Body of pancreas (tissue), 4 donors: Measurements from ENCODE around the gene SMIM29. TPM values are rescaled to one million over a fixed set of nuclear protein-coding genes. Genes with fewer than 3 reads are reported as not detected.

Experiments used
- ATAC-seq: fragments of 150-250 bp; one replicate; pipeline ENCODE4 v1.9.1; 2016
- DNase-seq, 4 donors: peaks; one replicate each; pipeline ENCODE4 v3.0.0-alpha.2; 2019
- H3K27ac ChIP-seq, 4 donors: fragments of 200-600 bp; sonication (generic); 1 replicate in 3 of 4; 2 replicates in 1 of 4; pipeline versions ENCODE4 v1.5.1 to v1.6.1; 2016 to 2019; ENCODE audit warnings: mild to moderate bottlenecking in 1 of 4, mixed read lengths in 1 of 4, moderate library complexity in 1 of 4
- H3K27me3 ChIP-seq, 2 donors: fragments of 200-600 bp; sonication (generic); one replicate each; pipeline ENCODE4 v1.6.0; 2016; ENCODE audit warnings: mild to moderate bottlenecking in 1 of 2
- H3K36me3 ChIP-seq, 2 donors: fragments of 200-600 bp; sonication (generic); replicated peaks in 1 of 2; 2 replicates each; pipeline ENCODE4 v1.5.1; 2016; ENCODE audit warnings: low read depth in 2 of 2; ENCODE audit not compliant: insufficient read depth in 1 of 2
- H3K4me1 ChIP-seq: fragments of 200-600 bp; sonication (generic); one replicate; pipeline ENCODE4 v1.6.0; 2016
- H3K4me3 ChIP-seq, 2 donors: fragments of 200-600 bp; sonication (generic); 1 replicate in 1 of 2; 2 replicates in 1 of 2; pipeline ENCODE4 v1.5.1; 2016 to 2019
- H3K9me3 ChIP-seq, 3 donors: fragments of 200-600 bp; sonication (generic); 1 replicate in 2 of 3; 2 replicates in 1 of 3; pipeline ENCODE4 v1.5.1; 2016
- CTCF ChIP-seq, 7 experiments: fragments of 450-650 bp in 4 of 7; fragments of 200-600 bp in 3 of 7; sonication (generic) in 3 of 7; IDR thresholded peaks; one replicate each; pipeline ENCODE4 v1.5.1; 2016 to 2019; ENCODE audit warnings: antibody characterized with exemption in 7 of 7
- POLR2A ChIP-seq, 3 donors: fragments of 450-650 bp; IDR thresholded peaks; one replicate each; pipeline ENCODE4 v1.6.1; 2016; ENCODE audit warnings: antibody characterized with exemption in 3 of 3, mild to moderate bottlenecking in 2 of 3
- WGBS, 2 donors: methylation state at CpG; one replicate each; pipeline ENCODE4 v1.1.5; 2017; 5-methylcytosine and 5-hydroxymethylcytosine counted together
- intact Hi-C: fragments of 100-400 bp; cut with DNase I; formaldehyde crosslinking; loops from one replicate; pipeline ENCODE4 v1.15.1; 2023
- microRNA-seq, 2 donors: library from miRNA; unstranded; fragments of <30 nt; microRNA quantifications; one replicate each; pipeline ENCODE4, GENCODE V29; 2016; ENCODE audit warnings: borderline number of aligned reads in 2 of 2, borderline replicate concordance in 2 of 2
- small RNA-seq: library from RNA; depleted of rRNA; stranded (forward); fragments of <200 nt; gene quantifications from one replicate; pipeline ENCODE3, GENCODE V24; 2016
- total RNA-seq, 2 donors: library from RNA; depleted of rRNA; stranded (reverse); fragments of >200 nt; gene quantifications; one replicate each; pipeline ENCODE4 v1.1.0, GENCODE V29; 2016

Gene SMIM29
- total RNA-seq, 2 donors from 2014 or later, result 8.6 to 21.5 TPM

DNA sequence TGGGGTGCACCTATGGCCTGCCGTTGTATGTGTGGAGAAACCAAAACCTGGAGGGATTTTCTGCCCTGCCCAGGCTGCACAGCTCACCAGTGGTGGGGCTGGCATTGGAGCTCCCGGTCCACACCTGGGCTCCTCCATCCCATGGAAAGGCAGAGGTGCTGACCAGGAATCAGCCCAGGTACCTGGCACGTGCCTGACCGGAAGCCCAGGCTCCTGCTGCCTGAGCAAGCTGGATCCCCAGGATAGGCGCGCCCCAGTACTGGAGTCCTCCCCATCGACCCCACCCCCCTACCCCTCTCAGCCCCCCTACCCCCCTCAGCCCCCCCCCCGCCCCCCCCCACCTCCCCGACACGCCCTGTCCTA, 52.0 kb downstream of the SMIM29 start:
- intact Hi-C loops, result no loop called here
- Histone ChIP-seq H3K4me3 (no peak overlapping the region), H3K27ac (peak overlapping the region in 1 of 4 donors; percentile 19), H3K9me3 (no peaks in the 10 kb centered on the region), H3K4me1 (peaks cover 11% of the 10 kb centered on the region), H3K27me3 (no peaks in the 10 kb centered on the region), H3K36me3 (no peaks in the 10 kb centered on the region)
- ATAC-seq (no peak), DNase-seq (no peak)
- TF ChIP-seq CTCF (IDR thresholded peaks at IDR 0.05) (no peak), POLR2A (IDR thresholded peaks at IDR 0.05) (no peak)
- WGBS, 2 donors, result 70% methylated on average over 9 of the region's 10 CpGs; no CpG with 5 or more reads in 1 of the 2 donors

Small RNAs within 50 kb of the gene (microRNA-seq; reads per million reads assigned to microRNA genes)
- 0 reads per million in 2 donors for gene MIR6835

Small RNAs within 50 kb of the gene (small RNA-seq; reads per million reads assigned to genes)
- not detected for gene MIR6835

Other genes with a start within 250 kb of the SMIM29 start
- under 1 TPM in 1 of 2 donors, not detected in 1; 0.33 TPM for gene GRM4, start 102.9 kb downstream of the SMIM29 start, total RNA-seq
- 10 to 100 TPM; 22.6 to 27.7 TPM for gene HMGA1, start 12.1 kb downstream of the SMIM29 start, total RNA-seq
- gene NUDT3, start 143.7 kb upstream of the SMIM29 start, total RNA-seq, result 10 to 100 TPM; 14.2 to 22.1 TPM
- 1,000 to 10,000 TPM; 1,206 to 1,361 TPM for gene RPS10, start 177.1 kb upstream of the SMIM29 start, total RNA-seq
- gene PACSIN1, start 217.1 kb upstream of the SMIM29 start, total RNA-seq, result under 1 TPM in 1 of 2 donors, not detected in 1; 0.52 TPM